NCI-H82 (cell line): ENCODE results near the gene AGBL4.
A peak's percentile ranks its signal among the peaks of the same experiment; 100 is the strongest.

Experiments
- DNase-seq: peaks from one replicate; lab custom pipeline; 2025; lab: John Stamatoyannopoulos, UW

AGBL4 gene

DNA sequence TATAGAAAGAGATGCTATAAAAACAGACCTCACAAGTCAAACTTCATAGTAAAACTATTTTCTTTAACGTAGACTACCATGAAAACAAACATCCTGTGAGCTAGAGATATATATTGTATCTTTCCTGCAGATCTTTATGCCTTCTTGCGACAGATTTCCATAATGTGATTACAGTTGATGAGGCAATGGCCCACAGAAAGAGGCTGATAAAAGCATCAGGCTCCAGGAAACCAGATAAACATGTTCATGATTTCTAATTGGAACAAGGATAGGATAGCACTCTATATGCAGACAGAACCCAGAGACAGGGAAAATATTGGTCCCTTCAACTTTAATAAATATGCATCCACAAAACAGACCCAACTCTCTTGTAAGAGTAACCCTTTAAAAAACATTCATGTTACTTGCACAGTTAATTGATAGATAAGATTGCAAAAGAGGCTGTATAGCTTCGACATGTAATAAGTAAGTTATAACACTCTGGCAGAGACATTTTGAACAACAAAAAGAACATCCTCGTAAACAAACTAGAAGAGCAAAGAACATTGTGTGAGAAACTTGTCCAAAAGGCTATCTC, 329.4 kb downstream of the AGBL4 start:
- peak; percentile 34 for DNase-seq

DNA sequence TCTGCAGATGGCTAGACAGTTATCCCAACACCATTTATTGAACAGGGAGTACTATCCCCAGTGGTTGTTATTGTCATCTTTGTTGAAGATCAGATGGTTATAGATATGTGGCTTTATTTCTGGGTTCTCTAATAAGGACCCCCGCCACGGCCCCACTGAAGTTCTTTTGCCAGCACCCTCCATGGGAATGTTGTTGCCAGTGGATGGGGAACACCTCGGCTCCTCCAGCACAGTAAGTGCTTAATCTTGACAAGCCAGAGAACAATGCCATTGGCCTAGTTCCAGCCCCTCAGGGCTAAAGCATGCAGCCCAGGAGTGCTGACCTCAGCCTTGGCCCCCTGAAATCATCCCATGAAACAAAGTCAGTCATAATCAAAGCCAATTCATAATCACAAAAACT, 337.6 kb downstream of the AGBL4 start:
- DNase-seq: no peak

DNA sequence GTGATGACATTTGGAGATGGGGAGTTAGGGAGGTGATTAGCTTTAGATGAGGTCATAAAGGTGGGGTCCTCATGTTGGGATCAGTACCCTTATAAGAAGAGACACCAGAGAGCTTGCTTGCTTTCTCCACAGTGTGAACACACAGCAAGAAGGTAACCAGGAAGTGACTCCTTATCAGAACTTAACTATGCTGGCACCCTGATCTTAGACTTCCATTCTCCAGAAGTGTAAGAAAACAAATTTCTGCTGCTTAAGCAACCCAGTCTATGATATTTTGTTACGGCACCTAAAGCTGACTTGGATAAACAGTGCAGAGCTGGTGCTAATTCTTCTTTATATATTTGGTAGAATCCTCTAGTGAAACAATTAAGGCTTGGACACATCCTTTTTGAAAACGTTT, 346.0 kb downstream of the AGBL4 start:
- no peak for DNase-seq

DNA sequence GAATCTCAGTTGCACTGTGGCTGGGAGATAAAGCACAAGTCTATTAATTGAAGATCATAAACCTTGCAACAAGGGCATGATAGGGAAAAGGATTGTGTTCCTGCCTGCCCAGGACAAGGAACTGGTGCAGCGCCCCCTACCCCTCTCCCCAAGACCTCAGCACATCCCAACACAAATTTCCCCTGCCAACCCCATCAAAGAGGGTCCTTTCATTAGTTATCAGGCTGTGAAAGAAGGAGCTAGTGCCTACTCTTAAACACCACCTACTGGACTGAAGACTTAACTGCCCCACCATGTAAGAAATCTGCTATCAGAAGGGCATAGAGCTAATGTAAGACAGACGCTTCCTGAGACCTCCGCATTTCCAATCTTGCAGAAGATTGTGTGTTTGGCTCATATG, 372.6 kb downstream of the AGBL4 start:
- peak; percentile 26 for DNase-seq

DNA sequence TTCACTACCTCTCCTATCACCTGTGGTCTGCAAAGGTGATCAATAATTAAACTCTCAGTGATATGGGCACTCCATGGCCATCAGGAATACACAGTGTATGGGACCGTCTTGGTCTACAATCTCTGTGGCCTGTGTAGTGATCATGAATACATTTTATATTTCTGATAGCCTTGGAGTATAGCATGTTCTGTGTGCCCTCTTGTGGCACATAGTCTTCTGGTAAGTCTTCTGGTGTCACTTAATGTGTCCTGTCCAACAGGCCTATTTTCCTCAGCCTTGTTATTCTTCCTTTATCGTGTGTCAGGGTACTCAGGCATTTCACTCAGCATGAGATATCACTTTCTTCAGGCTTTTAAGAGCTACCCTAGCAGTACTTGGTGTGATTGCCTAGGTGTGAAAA, 393.6 kb downstream of the AGBL4 start:
- peak; percentile 42 for DNase-seq

DNA sequence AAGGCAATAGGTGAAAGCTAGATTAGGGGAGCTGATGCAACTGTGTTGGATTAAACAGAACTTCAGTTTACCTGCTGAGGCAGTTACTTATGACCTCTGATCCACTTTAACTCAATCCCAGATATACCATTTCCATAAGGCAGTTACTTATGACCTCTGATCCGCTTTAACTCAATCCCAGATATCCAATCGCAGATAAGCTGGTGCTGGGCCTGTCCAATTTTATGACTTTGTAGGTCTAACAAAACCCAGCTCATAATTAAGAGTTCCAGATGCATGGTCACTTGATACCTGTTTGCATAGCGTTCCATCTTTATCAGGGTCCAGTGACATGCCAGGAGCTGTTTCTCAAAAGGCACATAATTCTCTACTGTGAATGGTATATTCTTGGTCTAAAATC, 396.0 kb downstream of the AGBL4 start:
- DNase-seq: peak; percentile 56

DNA sequence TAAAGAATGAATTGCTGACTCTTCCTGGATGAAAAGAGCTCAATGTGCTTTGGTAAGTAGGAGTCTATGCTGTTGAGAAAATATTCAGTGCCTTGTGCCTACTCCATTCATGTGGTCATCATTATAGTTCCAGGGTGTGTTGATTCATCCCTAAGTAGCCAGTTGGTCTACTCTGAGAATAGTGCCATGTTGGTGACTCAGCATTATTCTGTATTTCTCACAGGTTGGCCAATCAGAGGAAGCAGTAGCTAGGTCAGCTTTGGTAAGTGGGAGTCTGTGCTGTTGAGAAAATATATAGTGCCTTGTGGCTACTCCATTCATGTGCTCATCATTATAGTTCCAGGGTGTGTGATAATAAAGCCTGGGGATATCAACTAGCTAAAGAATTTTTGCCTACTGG, 397.3 kb downstream of the AGBL4 start:
- DNase-seq: no peak

DNA sequence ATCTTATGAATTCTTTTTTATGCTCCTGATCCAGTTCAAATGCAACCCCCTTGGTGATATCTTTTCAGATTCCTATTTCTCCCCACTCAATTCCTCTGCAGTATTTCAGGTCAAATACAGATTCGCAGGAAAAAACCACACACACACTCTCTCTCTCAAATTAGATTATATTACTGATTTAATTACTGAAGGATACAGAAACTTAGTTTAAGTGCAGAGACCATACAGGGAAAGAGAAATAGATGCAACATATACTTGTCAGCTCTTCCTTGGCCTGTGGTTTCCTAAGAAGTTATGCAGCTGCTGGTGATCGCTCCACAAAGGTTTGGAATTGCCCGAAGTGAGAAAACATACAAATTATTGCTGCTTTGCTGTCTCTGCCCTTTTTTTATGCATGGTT, 400.9 kb downstream of the AGBL4 start:
- no peak for DNase-seq

DNA sequence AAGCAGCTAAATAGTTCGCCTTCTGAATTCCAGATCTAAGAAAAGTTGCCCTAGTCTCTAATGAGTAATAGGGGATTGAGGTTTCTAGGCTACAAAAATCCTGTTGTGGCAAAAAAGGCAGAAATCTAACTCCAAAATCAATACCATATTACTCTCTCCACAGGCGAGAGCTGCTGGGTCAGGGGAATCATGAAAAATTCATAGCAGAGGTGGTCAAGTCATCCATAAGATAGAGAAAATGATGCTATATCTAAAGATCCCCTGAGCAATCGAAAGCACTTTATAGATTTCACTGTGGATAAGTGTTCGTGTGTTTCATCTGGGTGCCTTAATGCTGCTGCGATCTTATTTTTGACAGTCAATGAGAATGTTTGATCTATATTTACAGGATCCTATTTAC, 417.7 kb downstream of the AGBL4 start:
- DNase-seq: no peak

DNA sequence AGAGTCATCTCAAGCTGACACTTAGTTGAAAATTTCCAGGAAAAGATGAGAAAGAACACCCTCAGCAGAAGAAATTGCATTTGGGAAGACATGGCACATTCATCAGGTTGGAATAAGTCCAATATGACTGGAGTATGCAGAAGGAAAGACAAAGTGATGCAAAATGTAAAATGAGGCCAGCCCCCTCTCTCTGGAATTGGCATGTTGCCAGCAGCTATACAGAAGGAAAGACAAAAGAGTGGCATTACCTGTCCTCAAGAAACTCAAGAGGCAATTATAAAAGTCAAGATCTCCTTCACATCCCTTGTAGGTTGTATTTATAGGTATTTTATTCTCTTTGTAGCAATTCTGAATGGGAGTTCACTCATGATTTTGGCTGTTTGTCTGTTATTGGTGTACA, 426.3 kb downstream of the AGBL4 start:
- peak; percentile 5 for DNase-seq

DNA sequence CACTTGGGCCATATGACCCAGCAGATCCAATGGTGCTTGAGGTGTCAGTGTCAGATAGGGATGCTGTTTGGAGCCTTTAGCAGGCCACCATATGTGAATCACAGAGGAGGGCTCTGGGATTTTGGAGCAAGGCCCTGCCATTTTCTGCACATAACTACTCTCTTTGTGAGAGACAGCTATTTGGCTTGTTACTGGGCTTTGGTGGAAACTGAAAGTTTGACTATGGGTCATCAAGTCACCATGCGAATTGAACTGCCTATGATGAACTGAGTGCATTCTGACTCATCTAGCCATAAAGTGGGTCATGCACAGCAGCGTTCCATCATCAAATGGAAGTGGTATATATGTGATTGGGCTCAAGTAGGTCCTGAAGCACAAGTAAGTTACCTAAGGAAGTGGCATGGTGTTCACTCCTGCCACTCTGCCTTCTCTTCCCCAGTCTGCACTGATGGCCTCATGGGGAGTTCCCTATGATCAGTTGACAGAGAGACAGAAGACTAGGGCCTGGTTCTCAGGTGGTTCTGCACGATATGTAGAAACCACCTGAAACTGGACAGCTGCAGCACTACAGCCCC, 447.3 kb downstream of the AGBL4 start:
- DNase-seq: no peak

DNA sequence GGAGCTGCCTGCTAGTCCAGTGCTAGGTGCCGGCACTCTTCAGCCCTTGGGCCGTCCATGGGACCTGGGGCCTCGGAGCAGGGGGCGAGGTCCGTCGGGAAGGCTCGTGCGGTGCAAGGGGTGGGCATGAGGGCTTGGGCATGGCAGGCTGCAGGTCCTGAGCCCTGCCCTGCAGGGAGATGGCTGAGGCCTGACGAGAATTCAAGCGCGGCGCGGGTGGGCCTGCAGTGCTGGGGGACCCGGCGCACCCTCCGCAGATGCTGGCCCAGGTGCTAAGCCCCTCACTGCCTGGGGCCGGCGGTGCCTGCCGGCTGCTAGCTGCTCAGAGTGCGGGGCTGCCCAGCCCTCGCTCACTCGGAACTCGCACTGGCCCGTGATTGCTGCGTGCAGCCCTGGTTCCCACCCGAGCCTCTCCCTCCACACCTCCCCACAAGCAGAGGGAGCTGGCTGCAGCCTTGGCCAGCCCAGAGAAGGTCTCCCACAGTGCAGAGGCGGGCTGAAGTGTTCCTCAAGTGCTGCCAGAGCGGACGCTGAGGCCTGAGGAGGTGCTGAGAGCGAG, 467.0 kb downstream of the AGBL4 start:
- DNase-seq: no peak

DNA sequence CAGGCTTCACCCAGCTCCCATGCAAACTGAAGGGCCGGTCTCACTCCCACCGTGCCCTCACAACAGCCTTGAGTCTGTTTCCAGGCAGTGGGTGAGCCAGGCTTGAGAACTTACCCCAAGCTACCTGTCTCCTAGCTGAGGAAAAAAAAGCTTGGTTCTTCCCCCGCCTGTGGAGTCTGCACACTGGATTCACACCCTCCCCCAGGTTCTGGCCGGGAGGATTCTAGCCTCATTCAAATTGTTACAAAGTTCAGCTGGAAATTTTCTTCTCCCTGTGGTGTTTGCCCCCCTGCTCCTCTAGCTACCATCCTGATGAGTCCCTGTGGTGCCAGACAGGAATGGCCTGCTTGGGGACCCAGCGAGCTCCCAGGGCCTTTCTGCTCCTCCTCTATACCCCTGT, 471.7 kb downstream of the AGBL4 start:
- no peak for DNase-seq

DNA sequence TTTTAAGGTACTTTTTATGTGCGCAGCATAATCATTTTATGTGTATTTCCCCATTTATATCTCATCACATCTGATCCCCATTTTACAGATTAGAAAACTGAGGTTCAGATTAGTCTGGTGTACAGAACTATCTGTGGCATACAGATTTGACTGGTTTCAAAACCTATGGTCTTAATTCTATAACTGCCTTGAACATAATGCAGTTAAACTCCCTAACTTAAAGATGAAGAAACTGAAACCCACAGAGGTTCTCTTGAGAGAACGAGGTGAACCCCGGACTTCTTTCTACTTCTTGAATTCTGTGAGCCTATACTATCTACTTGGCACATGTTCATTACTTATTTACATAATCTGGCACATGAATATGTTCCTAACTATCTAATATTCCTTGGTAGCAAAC, 479.1 kb downstream of the AGBL4 start:
- no peak for DNase-seq

DNA sequence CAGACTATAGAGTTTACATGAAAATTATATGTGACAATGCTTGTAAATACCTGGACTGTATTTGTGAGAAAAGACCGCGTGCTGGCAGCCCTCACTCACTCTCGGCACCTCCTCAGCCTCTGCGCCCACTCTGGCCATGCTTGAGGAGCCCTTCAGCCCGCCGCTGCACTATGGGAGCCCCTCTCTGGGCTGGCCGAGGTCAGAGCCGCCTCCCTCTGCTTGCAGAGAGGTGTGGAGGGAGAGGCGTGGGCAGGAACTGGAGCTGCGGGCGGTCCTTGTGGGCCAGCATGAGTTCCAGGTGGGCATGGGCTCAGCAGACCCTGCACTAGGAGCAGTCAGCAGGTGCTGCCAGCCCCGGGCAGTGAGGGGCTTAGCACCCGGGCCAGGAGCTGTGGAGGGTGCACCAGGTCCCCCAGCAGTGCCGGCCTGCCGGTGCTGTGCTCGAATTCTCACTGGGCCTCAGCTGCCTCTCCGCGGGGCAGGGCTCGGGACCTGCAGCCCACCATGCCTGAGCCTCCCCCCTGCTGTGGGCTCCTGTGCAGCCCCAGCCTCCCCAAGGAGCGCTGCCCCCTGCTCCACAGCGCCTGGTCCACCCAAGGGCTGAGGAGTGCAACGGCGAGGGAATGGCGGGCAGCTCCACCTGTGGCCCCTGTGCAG, 482.5 kb downstream of the AGBL4 start:
- no peak for DNase-seq

DNA sequence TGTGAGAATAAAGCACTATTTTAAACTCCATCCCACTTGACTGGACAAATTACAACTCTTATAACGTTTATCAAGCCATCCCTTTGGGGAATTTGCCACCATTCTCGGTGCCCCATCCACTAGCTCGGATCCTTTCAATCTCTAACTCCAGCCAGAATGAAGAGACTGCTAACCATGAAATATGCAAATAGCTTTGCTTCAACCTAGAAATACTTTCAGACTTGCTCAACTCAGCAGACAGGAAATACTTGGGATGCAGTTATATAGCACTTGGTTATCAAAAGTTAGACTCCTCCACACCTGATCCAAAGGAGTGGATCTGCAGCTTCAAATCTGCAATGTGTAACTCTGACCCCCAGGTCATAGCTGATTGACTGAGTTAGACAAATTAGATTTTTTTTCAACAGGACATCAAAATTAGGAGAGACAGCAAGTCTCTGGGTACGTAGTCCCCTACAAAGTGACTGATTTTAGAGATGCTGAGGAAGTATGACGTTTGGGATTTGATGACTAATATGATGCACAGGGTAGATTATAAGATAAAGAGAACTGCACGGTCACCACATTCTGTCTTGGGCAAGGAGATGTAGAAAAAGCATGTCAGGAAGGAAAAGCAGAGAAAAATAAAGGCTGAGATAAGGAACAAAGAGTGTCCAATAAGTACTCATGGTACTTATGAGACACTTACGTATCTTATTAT, 496.0 kb downstream of the AGBL4 start:
- DNase-seq: no peak

DNA sequence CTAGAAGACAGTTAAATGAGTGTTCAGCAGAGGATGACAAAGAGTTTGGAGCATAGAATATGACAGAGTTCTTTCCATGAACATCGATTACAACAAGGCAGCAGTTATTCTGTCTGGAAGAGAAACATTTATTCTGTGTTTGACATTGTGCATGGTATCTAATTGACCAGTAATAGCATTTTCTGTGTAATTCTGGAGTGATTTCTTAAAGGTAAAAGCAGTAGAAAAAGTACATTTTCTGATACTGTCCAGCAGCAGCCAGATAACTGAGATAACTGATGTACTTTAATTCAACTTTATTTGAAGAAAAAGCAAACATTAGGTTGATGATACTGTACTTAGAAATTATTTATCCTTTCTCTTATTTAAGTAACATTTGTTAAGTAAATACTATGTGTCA, 497.1 kb downstream of the AGBL4 start:
- no peak for DNase-seq

DNA sequence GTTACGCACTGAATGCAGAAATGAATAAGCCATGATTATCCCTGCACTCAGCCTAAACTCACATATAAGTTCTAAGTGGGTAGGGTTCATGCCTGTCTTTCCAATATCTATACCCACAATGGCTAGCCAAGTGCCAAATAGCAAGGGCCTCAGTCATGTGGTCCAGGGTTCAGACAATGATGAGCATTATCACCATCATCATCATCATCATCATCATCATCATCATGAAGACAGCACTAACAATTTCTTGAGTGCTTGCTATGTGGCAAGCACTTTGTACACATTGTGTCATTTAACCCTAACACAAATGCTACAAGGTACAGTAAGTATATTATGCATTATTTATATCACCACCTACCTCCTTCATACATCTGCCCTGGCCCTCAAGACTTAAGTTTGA, 500.0 kb downstream of the AGBL4 start:
- no peak for DNase-seq

DNA sequence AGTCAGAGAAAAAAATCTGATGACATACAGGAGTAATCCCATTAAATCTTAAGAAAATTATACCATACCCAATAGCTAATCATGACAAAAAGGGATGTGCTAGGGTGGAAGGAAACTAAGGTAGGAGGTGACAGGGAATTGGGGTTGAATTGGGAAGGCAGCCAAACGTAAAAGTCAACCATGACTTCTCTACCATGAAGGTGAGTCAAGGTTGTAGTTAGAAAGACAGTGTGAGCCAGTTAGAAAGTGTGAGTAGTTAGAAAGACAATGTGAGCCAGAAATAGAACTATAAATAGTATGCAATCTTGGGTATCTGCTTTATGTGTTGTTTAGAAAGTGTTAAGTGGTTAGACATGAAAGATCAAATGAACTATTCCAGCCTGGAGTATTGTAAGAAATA, 556.8 kb downstream of the AGBL4 start:
- no peak for DNase-seq

DNA sequence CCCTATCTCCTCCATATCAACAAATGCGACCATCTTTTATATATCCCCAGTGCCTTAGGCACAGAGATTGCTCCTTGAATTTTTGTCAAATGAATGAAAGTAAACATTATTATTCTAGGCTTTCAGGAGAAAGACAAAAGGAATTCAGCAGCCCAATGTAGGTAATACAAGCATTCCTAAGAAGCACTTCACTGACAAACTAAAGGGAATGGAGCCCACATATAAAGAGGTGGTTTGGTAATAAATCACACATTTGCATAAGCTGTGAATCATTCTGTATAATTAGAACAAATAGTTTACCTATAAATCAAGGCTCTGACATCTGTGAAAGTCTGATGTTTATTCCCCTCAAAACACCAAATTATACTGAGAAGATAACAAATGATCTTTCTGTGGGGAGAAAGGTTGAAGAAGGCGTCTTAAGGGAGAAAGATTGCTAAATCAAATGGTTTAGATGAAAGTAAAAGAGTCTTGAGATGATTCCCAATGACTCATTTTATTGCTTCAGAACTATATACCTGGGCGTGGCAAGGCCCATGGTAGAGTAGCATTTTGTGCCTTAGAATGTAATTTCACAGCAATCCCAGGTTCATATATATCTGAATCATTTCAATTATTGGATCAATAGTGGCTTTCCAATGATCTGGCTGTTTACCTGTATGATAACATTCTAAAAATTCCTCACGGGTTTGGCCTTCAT, 558.1 kb downstream of the AGBL4 start:
- DNase-seq: no peak

DNA sequence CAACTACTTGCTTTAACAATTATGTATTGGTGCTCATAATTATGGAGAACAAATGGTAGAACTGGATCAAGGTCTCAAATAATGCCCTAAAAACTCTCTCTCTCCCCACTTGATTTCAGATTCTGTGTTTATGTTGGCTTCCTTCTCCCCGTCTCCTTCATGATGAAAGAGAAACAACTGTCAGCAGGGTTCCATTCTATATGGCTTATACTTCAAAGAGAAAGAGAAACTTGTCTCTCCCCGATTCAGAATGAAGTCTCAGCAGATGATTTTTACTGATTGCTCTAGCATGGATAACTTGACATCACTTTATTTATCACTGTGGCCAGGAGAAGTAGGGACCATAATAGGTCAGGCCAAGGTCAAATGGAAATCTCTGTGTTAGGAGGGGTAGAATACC, 575.6 kb downstream of the AGBL4 start:
- no peak for DNase-seq

DNA sequence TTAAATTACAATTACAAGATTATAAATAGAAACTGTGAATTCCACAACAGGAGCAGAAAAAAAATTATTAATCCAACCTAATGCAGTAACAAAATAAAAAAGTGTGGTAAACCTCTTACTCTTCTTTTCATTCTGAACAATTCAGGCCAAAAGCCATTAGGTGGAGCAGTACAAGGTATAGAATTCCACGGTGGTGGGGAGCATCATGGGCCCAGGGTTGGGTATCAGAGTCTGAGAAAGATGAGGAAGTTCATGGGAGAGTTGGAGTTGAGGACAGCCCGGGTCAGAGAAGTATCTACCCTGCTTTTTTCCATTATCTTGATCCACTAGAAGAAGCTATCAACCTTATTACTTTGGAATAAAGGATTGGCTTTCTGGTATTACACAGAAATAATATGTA, 586.9 kb downstream of the AGBL4 start:
- no peak for DNase-seq
